Measurements from ENCODE around the gene ILKAP. TPM values are rescaled to one million over a fixed set of nuclear protein-coding genes. Genes with fewer than 3 reads are reported as not detected.

ILKAP gene
- total RNA-seq, 1 experiment from 2014 or later: 49.9 TPM

DNA sequence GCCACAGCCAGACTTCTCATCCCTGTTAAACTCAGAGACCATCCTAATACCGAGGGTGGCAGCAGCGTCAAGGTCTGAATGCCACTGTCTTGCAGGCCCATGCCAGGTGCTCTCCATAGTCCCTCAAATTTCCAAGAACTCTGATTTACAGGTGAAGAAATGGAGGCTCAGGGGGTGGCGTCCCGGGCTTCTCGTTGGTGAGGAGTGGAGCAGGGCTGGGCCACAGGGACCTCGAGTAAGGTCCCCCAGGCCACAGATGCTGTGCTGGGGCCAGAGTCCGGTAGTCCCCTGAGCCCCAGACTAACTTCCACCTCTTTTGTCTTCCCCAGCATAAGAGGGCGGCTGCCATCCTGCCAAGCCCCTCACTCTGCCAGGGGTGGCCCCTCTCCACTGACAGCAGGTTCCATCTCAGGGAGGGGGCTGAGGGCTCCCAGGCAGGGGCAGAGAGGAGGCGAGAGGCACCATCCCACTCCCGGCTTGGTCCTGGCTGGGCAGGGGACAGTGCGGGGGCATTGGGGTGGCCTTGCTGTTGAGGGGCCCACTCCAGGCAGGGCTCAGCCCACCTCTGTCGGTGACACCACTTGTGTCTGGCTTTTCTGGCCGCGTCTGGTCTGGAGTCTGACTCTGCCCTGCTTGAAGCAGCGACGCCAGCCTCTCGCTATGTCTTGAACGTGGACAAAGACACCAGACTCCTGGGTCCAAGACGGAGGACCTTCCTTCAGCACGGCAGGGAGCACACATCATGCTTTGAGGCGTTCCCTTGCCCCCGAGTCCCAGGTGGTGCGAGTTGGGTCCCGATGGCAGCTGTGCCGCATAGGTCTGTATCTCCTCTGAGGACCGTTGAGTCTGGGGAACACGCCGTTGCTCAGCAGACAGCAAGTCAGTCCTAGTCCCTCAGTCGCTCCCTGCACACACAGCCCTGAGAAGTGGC is 80.9 kb downstream of the ILKAP start:
- no peak for TF ChIP-seq SIN3A (IDR thresholded peaks at IDR 0.05; ENCODE audit: borderline replicate concordance, insufficient read depth, low read depth, low read length)
- no peak for TF ChIP-seq POLR2AphosphoS5 (IDR thresholded peaks at IDR 0.05; ENCODE audit: low read depth, low read length)
- TF ChIP-seq TCF7L2 (IDR thresholded peaks at IDR 0.05; ENCODE audit: low read depth, low read length): no peak
- TF ChIP-seq, protein P1, sequence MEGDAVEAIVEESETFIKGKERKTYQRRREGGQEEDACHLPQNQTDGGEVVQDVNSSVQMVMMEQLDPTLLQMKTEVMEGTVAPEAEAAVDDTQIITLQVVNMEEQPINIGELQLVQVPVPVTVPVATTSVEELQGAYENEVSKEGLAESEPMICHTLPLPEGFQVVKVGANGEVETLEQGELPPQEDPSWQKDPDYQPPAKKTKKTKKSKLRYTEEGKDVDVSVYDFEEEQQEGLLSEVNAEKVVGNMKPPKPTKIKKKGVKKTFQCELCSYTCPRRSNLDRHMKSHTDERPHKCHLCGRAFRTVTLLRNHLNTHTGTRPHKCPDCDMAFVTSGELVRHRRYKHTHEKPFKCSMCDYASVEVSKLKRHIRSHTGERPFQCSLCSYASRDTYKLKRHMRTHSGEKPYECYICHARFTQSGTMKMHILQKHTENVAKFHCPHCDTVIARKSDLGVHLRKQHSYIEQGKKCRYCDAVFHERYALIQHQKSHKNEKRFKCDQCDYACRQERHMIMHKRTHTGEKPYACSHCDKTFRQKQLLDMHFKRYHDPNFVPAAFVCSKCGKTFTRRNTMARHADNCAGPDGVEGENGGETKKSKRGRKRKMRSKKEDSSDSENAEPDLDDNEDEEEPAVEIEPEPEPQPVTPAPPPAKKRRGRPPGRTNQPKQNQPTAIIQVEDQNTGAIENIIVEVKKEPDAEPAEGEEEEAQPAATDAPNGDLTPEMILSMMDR (IDR thresholded peaks at IDR 0.05): no peak
- TF ChIP-seq, protein P2, sequence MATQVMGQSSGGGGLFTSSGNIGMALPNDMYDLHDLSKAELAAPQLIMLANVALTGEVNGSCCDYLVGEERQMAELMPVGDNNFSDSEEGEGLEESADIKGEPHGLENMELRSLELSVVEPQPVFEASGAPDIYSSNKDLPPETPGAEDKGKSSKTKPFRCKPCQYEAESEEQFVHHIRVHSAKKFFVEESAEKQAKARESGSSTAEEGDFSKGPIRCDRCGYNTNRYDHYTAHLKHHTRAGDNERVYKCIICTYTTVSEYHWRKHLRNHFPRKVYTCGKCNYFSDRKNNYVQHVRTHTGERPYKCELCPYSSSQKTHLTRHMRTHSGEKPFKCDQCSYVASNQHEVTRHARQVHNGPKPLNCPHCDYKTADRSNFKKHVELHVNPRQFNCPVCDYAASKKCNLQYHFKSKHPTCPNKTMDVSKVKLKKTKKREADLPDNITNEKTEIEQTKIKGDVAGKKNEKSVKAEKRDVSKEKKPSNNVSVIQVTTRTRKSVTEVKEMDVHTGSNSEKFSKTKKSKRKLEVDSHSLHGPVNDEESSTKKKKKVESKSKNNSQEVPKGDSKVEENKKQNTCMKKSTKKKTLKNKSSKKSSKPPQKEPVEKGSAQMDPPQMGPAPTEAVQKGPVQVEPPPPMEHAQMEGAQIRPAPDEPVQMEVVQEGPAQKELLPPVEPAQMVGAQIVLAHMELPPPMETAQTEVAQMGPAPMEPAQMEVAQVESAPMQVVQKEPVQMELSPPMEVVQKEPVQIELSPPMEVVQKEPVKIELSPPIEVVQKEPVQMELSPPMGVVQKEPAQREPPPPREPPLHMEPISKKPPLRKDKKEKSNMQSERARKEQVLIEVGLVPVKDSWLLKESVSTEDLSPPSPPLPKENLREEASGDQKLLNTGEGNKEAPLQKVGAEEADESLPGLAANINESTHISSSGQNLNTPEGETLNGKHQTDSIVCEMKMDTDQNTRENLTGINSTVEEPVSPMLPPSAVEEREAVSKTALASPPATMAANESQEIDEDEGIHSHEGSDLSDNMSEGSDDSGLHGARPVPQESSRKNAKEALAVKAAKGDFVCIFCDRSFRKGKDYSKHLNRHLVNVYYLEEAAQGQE (IDR thresholded peaks at IDR 0.05; ENCODE audit: insufficient read depth in 1 of 2, low read depth in 2 of 2, low read length in 1 of 2): no peak
- DNase-seq (ENCODE audit: low read depth, low spot score) (no peak), ATAC-seq (no peak)
- H3K27me3 ChIP-seq (ENCODE audit: control insufficient read depth, insufficient read depth, low read length): no peaks in the 10 kb centered on the region
- no peaks in the 10 kb centered on the region for H3K36me3 ChIP-seq (ENCODE audit: control insufficient read depth, insufficient read depth, low read length)
- in situ Hi-C loops (cut with HindIII; ENCODE audit: low pct_unique_long_range_greater_than_20kb, low sequenced_read_pairs) (no loop called here), intact Hi-C loops (cut with micrococcal nuclease; ENCODE audit: unreplicated experiment) (no loop called here)
- POLR2A ChIA-PET: interaction anchor here (0.6 kb wide), 1 partner anchor 33 kb away, joined by 5 read pairs; no protein-coding TSS in a partner anchor
- H3K4me3 ChIP-seq (ENCODE audit: low read depth in 2 of 2, low read length in 2 of 2): no peak overlapping the region
- no peaks in the 10 kb centered on the region for H3K4me1 ChIP-seq (ENCODE audit: control insufficient read depth, insufficient read depth, low read length)
- CTCF ChIA-PET: no interaction called here
- no TSS peak for BruUV-seq (replicated peaks)
- H3K27ac ChIP-seq (ENCODE audit: low read length): no peak overlapping the region
- no peaks in the 10 kb centered on the region for H3K9me3 ChIP-seq (ENCODE audit: control insufficient read depth, insufficient read depth, low read depth, low read length)

DNA sequence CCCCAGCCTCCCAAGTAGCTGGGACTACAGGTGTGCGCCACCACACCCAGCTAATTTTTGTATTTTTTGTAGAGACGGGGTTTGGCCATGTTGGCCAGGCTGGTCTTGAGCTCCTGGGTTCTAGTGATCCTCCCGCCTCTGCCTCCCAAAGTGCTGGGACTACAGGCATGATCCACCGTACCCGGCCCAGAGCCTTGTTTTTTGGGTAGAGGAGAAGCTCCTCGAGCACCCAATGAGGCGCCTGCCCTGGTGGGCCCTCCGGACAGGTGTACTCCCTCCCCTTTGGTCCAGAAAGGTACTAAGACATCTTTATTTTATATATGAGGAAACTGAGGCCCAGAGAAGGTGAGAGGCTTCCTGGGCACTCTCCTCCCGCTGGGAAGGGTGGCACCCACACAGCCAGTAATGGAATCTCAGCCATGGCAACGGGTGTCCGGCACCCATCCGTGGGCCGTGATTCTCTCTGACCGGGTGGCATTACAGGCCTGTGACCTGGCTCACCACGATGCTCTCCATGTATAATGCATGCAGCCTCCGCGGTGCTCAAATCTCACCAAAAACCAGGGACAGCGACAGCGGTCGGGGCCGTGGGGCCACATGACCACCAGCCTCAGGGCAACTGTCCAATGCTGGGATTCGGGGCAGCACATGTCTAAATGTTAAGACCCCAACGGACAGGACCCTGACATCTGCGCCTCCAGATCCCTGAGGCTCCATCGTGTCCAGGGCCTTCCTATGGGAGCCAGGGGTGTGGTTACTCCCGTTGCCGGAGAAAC is 81.8 kb downstream of the ILKAP start:
- Histone ChIP-seq H3K36me3 (ENCODE audit: control insufficient read depth, insufficient read depth, low read length) (no peaks in the 10 kb centered on the region), H3K4me1 (ENCODE audit: control insufficient read depth, insufficient read depth, low read length) (no peaks in the 10 kb centered on the region), H3K9me3 (ENCODE audit: control insufficient read depth, insufficient read depth, low read depth, low read length) (no peaks in the 10 kb centered on the region), H3K27ac (ENCODE audit: low read length) (no peak overlapping the region), H3K4me3 (ENCODE audit: low read depth in 2 of 2, low read length in 2 of 2) (no peak overlapping the region), H3K27me3 (ENCODE audit: control insufficient read depth, insufficient read depth, low read length) (no peaks in the 10 kb centered on the region)
- in situ Hi-C loops (cut with HindIII; ENCODE audit: low pct_unique_long_range_greater_than_20kb, low sequenced_read_pairs): no loop called here
- DNase-seq (ENCODE audit: low read depth, low spot score) (no peak), ATAC-seq (no peak)
- POLR2A ChIA-PET: no interaction called here
- CTCF ChIA-PET: no interaction called here
- intact Hi-C loops (cut with micrococcal nuclease; ENCODE audit: unreplicated experiment): no loop called here
- TF ChIP-seq POLR2AphosphoS5 (IDR thresholded peaks at IDR 0.05; ENCODE audit: low read depth, low read length) (no peak), TCF7L2 (IDR thresholded peaks at IDR 0.05; ENCODE audit: low read depth, low read length) (no peak)
- TF ChIP-seq, protein P2 (IDR thresholded peaks at IDR 0.05; ENCODE audit: insufficient read depth in 1 of 2, low read depth in 2 of 2, low read length in 1 of 2): no peak
- BruUV-seq (replicated peaks): no TSS peak

All from Panc1 (cell line).